ENCODE results near the gene ACSL1. TPM values are rescaled to one million over a fixed set of nuclear protein-coding genes. Genes with fewer than 3 reads are reported as not detected.

ACSL1 gene
- total RNA-seq, 1 donor = 26.2 TPM

GRCh38 chr4:184804621-184805020 is 21.1 kb downstream of the ACSL1 start:
- no peak for TF ChIP-seq CTCF (IDR thresholded peaks at IDR 0.05; ENCODE audit: insufficient read depth, low read length)
- DNase-seq (ENCODE audit: low read depth) = no peak
- no peak overlapping the region for H3K4me3 ChIP-seq (ENCODE audit: low read depth, low read length)

GRCh38 chr4:184803874-184804273 is 21.9 kb downstream of the ACSL1 start:
- H3K4me3 ChIP-seq (ENCODE audit: low read depth, low read length) = no peak overlapping the region
- DNase-seq (ENCODE audit: low read depth) = no peak
- no peak for TF ChIP-seq CTCF (IDR thresholded peaks at IDR 0.05; ENCODE audit: insufficient read depth, low read length)

- no peak for DNase-seq (ENCODE audit: low read depth)
- no peak for TF ChIP-seq CTCF (IDR thresholded peaks at IDR 0.05; ENCODE audit: insufficient read depth, low read length)
- no peak overlapping the region for H3K4me3 ChIP-seq (ENCODE audit: low read depth, low read length)
Measured at GRCh38 chr4:184803133-184803532, 22.6 kb downstream of the ACSL1 start.

- H3K4me3 ChIP-seq (ENCODE audit: low read depth, low read length) = peak overlapping the region; percentile 40
- DNase-seq (ENCODE audit: low read depth) = peak; percentile 51
Measured at GRCh38 chr4:184802697-184803015, 23.1 kb downstream of the ACSL1 start.

GRCh38 chr4:184801781-184802696 is 23.7 kb downstream of the ACSL1 start:
- no peak for TF ChIP-seq CTCF (IDR thresholded peaks at IDR 0.05; ENCODE audit: insufficient read depth, low read length)
- DNase-seq (ENCODE audit: low read depth) = peak; percentile 87
- H3K4me3 ChIP-seq (ENCODE audit: low read depth, low read length) = peak overlapping the region; percentile 40

More at GRCh38 chr4:184802697-184803015, 23.1 kb downstream of the ACSL1 start:
- no peak for TF ChIP-seq CTCF (IDR thresholded peaks at IDR 0.05; ENCODE audit: insufficient read depth, low read length)

- H3K4me3 ChIP-seq (ENCODE audit: low read depth, low read length) = no peak overlapping the region
- no peak for TF ChIP-seq CTCF (IDR thresholded peaks at IDR 0.05; ENCODE audit: insufficient read depth, low read length)
- DNase-seq (ENCODE audit: low read depth) = no peak
Measured at GRCh38 chr4:184798504-184798903, 27.3 kb downstream of the ACSL1 start.

All from fibroblast of the aortic adventitia (primary cell).